HK-2 (cell line): Measurements from ENCODE around the gene LPP.

Experiments used
- DNase-seq: peaks from one replicate; pipeline ENCODE4 v3.0.0-alpha.2; 2018; ENCODE audit not compliant: unreplicated experiment

Gene LPP

DNA sequence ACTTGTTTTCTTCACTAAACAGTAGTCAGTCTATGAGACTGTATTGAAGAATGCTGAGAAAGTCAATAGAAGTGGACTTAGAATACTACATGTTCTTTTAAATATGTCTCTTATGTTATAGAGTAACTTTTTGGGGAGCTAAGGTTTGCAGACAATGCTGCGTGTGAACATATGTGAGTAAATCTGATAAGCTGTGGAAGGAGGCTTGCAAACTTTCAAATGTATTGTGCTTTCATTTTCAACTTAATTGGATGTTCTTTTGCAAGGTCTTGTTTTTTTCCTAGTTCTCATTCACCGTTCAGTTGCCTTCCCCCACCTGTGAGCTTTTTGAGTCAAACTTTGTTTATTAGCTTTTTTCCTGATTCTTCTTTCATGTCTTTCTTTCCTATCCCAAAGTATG, 176.2 kb downstream of the LPP start:
- DNase-seq: no peak

DNA sequence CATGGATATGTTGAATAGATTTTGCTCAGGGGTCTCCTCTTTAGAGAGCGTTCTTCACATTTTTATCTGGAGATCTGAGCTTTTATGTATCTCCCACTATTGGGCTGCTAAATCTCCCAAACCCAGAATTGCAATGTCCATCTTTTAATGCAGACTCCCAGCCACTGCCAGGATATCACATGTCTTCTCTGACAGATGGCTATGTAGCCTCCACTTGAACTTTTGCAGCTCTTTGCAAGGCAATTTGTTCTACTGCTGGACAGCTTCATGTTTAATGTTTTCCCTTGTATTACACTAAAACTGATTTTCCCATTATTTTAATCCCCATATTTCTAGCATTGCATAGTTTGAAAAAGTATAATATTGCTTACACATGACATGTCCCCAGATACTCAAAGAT, 177.2 kb downstream of the LPP start:
- no peak for DNase-seq

DNA sequence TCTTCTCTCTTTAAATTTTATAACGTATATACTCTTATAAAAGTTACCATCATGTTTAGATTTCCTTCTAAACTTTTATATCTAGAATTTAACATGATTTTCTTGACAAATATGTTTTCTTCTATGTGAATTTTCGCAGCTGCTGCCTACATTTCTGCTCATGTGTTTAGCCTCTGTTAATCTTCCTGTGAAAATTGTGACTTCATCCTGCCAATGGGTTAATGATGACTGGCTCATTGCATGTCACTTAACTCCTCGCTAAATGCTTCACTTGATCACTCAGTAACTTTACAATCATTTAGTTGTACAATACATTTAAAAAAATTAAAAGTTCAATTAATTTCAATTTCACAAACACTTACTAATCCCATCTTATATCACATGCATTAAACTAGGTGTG, 178.1 kb downstream of the LPP start:
- DNase-seq: no peak

DNA sequence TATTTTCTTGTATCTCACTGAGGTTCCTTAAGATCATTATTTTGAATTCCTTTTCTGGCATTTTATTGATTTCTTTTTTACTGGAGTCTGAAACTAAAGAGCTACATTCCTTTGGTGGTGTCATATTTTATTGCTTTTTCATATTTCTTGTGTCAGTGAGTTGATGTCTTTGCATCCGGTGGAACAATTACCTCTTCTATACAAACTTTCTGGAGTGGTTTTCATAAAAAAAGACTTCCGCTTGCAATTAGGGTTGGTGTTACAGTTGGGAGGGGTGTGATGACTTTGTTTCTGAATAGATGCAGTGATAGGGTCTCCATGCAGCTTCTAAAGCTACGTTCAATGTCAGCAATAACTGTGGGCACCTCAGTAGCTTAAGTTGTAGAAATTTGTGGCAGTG, 181.7 kb downstream of the LPP start:
- DNase-seq: no peak

DNA sequence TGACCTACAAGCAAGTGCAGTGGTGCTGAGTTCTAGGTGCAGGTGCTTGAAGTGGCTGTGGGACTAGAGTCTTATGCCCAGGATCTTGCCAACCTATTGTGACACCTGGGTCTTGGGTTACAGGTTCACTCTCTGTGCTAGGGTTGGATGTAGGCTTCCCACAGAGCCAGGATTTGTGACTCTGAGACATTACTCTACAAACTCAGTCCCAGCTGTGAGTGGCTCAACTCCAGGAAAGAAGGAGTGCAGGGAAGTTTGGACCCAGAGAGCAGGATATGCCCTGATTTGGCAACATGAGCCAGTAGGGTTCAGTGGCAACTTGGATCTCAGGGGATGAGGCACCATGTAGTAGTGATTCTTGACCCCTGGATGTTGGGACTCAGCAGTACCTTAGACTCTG, 182.2 kb downstream of the LPP start:
- DNase-seq: no peak

DNA sequence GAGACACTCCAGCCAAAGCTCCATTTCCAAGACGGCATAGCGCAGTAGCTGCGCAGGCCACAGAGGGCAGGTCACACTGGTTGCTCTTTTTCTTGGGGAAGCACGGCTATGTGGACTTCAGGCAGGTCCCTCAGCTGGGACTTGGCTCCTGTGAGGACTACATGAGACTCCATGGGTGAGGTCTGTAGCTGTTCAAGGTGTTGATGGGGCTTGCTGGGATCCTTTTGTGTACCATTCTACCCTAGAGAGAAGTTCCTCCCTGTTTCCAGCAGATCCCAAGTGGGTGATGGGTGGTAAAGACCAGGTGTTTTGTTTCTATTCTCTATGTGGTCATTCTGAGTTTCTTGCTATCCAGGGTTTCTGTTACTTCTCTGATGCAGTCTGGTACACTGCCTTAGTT, 183.3 kb downstream of the LPP start:
- no peak for DNase-seq

DNA sequence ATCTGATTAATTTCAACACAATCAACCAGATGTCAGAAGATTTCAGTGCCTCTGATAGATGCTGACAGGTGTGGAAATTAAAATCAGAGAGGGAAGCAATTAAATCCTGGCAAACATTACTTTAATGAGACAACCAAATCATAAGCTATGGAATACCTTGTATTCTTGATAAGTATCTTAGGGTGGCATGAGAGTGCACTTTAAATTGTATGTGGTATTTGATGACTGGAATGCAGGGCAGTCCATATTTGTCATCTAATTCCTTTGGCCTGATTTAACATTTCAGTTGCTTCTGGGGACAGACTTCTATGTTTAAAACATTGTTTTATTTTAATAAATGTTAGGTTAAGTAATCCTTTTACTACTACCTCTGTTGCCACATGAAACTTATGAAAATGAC, 184.1 kb downstream of the LPP start:
- no peak for DNase-seq

DNA sequence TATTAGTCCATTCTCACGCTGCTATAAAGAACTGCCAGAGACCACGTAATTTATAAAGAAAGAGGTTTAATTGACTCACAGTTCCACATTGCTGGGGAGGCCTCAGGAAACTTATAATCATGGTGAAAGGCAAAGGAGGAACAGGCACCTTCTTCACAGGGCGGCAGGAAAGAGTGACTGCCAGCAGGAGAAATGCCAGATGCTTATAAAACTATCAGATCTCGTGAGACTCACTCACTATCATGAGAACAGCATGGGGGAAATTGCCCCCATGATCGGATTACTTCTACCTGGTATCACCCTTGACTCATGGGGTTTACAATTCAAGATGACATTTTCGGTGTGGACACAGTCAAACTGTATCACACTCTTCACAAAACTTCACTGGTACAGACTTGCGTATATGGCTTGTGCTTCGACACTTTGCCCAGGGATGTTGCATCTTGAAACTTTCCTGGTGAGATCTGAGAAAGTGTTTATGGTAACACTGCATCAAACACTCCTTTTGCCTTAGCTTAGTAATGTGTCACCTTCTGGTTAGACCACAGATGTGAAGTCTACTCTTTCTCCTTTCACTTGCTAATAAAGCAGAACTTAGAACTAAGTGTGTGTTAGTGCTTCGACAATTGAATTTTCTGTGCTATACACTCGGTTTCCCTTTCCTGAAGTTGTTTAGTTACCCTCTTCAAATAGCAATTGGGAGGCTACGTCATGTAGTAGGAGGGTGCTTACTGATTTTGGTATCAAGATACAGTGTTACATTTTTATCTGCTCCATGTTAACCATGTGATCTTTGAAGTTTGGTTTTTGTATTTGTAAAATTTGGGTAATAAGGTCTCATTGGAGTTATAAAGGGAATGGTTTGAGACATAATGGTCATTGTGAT, 185.7 kb downstream of the LPP start:
- no peak for DNase-seq

DNA sequence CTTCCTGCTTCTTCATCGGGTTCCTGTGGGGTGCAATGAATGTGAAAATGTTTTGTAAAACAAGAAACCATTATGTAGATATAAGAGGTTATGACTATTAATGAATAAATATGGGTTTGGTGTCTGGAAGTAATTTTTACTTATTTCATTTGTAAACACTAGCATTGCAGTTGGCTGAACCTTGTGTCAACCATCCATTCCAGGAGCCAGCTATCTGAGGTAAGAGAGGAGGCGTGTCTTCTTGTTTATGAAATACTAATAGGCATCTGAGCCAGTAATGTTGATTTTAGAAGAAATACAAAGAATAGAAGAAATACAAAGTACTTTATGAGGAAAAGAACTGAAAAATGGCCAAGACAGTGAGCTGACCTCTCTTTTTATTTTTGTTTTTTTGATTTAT, 187.5 kb downstream of the LPP start:
- DNase-seq: no peak

DNA sequence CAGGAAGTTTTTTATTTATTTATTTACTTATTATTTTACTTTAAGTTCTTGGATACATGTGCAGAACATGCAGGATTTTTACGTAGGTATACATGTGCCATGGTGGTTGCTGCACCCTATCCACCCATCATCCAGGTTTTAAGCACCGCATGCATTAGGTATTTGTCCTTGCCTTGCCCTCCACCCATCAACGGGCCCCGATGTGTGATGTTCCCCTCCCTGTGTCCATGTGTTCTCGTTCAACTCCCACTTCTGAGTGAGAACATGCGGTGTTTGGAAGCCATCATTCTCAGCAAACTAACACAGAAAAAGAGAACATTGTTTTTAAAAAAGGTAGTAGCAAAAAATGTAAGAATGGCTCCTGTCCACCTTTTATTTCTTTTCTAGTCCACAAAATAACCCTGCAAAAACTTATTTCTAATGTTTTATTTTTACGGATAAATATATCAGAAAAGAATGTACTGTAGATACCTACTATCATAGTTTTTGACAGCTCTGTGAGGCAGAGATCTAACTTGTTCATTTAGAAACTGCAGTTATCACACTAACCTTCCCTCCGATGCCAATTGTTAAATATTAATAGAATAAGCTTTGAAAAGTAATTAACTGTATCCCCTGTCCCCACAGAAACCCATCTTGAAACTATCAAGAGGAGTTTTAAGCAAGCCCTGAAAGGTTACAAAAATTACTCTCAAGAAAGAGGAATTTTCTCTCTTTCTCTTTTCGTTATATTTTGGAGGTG, 189.2 kb downstream of the LPP start:
- no peak for DNase-seq

DNA sequence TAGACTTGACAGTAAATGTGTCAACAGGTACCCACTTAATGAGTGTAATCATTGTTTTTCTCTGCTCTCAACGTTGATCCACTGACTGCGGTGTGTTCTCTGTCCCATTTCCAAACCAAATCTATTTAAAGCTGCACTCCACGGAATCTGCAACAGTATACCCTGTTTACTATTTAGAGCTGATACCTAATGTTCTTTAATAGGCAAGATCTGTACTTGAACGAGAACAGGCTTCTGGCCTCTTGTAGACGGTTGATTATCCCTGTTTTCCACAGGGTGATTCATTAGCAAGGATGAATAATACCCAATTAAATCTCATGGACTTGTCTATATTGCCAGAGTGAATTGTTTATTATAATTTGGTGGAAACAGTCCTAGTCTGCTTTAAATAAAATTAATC, 189.9 kb downstream of the LPP start:
- no peak for DNase-seq

DNA sequence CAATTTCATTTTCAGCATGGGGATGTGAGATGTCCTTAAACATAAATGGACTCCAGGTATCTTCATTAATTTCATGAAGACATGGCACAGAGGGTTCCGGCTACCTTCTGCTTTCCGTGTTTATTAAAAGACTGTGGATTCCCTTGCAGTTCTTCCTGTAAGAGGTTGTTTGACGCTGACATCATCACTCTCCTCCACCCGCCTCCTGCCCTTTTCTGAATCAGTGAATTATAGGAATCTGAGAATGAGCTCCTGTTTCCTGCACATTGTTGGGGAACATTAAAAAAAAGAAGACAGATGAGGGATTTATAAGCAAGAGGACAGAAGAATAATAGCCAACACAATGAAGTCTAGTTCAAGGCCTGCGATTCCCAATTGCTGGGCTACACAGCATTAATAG, 191.3 kb downstream of the LPP start:
- DNase-seq: peak; percentile 48

DNA sequence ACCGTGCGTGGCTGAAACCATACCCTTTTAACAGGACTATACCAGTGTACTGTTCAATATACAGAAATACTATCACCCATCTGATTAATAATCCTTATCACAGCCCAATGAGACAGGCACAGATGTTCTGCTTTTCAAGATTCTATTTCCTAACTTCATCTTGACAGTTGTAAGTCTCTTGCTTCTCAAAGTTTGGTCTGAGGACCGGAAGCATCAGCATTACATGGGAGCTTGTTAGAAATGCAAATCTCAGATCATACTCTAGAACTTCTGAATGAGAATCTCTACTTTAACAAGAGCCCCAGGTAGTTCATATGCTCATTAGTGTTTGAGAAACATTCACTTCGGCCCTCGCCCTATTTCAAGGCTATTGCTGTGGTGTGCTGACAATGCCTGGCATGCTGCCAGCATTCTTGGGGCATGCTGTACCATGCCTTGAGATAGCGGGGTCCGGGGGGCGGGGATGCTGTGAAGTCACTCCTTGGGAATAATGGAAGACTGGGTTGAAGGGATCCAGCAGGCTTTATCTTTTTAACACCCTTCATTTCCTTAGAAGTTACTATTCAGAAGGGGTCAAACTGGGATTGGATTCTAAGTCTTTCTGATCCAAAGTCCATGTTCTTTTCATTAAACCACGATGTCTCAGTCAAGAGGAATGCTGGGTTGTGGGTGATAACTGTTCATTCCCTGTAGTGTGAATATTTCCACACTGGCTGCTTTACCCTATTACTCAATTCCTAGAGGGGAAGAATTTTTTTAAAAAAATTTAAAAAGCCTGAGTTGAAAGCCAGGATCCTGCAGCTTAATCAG, 194.7 kb downstream of the LPP start:
- DNase-seq: peak; percentile 87

DNA sequence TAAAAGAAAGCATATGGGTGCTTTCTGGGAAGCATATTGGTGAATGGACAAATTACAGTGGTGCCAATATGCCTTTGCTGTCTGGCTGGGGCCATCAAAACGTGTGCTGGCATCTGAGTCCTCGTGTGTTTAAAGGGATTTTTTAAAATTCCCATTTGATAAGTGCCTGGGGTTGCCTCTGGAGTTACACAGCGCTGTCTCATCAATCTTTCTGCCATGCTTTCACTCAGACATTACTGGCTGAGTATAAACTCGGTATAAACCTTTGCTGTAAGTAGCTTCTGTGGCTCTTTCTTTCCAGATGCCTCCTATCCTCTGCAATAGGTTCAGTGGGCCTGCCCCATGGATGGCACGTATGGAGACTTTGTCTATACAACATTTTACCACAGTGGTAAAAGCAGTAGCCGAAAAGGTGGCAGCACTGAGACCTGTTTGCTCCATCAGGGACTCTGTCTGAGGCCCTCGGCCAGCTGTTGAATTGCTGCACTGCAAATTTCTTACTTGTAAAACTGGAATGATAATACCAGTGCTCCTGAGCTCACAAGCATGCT, 195.5 kb downstream of the LPP start:
- no peak for DNase-seq

DNA sequence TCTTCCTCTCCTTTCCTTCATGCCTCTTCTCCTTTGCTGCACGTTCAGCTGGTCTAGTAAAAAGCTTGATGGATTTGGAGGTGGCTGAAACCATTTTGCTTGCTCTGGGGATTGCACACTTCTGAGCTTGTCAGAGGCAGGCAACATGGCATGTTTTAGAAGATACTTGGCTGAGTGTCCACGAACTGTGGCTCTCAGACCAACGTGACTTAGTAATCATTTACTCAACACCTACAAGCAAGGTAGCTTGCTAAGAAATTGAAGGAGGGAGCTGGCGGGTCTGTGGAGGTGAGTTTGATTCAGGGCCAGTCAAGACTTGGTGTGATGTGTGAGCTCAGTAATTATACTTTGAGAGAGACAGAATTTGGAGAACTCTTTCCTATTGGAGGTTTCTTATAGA, 196.0 kb downstream of the LPP start:
- DNase-seq: no peak

DNA sequence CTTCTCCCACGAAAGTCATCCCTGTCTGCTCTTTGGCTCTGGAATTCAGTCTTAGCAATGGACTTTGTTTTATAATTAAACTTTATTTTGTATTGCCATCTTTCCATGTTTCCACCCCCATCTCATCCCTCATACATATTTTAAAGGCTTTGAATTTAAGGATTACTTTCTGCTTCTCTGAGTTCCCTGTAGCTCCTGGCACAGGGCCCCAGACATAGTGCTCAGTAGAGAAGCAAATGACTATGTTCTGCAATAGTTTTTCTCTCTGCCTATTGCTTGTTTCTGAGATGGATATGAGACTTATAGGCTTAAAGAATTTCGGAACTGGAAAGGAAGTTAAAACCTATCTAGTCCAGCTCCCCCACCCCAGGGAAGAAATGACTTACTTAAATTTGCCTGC, 197.0 kb downstream of the LPP start:
- DNase-seq: no peak

DNA sequence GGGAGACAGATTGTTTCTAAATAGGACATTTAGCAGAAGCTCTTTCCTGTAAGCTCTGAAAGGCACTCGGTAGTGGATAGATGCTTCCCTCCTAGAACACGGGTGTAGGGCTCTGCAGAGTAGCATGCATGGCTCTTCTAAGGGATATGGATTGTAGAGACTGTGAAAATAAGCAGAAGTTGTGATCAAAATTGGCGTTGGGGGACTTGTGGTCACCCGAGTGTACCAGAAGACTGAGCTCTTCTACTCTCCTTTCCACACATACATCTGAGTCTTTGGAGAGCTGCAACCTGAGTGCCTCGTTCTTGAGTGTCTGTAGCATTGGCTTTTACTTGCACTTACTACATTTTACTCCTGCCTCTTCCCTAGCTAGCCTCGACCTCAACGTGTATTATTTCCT, 197.7 kb downstream of the LPP start:
- no peak for DNase-seq

DNA sequence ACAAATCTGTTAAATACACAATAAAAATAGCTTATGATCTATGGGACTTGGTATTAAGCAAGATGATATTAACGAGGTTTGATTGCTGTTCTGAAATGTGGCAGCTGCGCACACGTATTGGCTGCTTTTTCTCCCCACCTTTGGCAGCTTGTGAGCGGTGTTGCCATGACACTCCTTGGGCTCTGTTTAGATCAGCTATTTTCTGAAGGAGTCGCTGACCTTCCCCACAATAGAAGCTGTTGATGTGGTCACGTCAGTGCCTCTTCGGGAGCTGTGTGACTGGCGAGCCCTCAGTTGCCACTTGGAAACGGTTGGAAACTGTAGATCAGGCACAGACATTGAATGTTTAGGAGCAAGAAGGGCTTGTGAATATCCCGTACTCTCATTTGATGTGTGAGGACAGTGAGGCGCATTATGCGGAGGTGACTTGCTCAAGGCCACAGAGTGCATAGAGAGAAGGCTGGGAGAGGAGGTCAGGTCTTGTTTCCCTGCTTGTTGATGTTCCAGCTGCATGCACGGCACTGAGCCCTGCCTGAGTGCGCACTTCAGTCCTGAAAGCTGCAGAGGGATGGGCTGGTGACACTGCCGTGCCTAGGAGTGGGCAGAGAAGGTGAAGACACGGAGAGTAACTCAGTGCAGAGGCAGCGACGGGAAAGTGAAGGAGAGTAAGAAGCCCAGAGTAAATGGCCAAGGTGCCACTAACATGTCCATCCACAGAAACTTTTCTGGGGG, 198.4 kb downstream of the LPP start:
- no peak for DNase-seq

DNA sequence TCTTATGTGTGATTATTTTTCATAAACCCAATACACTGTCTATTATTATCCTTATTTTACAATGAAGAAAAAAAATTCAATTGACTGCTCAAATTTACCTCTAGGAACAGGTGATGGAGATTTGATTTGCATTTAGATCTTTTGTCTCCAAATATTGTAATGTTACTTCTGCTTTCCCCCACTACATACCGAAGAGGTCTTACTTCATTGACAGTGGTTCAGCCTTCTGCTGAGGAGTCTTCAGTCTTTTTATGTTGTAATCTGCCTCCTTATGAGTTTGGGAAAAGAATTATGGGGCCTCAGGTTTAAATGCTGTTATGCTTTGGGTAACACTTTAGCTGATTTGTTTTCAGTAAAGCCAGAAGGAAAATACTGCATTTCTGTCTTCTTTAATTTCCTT, 199.5 kb downstream of the LPP start:
- no peak for DNase-seq

DNA sequence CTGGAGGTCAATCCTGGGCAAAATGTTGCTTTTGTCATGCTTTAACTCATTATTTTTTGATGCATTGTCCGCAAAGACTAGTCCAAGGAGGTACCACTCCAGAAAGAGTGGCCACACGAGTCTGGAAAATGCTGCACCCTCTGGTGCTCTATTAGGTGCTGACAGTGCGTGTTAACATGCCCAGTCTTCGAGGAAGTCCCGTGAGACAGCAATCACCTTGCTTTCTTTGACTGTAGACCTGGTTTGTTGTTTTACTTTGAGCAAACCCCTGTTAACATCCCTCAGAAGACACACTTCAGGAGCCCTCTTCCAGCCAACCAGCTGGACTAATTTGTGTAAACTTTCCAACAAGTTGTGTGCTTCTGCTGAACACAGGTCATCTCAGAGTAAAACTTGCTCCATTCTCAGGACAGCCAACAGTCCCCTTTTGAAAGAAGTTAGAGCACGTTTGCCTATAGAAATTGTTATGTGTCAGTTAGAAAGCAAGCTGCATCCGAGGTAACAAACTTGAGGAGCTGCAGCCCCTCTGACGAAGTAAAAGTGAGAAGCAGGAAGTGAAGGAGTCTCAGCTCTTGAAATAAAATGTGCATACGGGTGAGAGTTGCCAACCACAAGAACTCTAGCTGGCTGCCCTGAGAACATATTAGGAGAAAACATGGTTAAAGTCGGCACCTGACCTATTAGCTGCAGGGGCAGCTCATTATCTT, 205.0 kb downstream of the LPP start:
- DNase-seq: no peak

DNA sequence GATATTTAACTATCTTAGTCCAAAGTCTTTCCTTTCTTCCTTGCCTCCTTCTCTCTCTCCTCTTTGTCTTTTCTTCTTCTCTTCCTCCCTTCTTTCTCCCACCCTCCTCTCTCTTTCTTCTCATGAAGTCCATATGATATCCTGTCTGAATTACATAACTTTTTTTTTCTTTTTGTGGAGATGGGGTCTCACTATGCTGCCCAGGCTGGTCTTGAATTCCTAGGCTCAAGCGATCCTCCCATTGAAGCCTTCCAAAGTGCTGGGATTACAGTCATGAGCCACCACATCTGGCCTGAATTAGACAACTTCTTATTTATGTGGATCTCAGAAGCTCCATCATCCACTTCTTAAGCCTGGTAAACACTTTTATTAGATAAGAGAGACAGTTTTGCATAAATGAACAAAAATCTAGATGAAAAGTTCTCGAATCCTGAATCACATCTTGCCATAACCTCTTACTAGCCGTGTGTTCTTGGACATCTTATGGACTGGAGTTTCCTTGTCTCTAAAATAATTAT, 206.5 kb downstream of the LPP start:
- DNase-seq: no peak
